K562 (cell line): ENCODE data around the gene EHBP1. TPM values are rescaled to one million over a fixed set of nuclear protein-coding genes. Genes with fewer than 3 reads are reported as not detected.

Experiments
- CBX1 ChIP-seq: sonication (generic); IDR thresholded peaks from 2 replicates; pipeline ENCODE4 v1.6.1; 2016; ENCODE audit warnings: antibody characterized with exemption, low read depth, mild to moderate bottlenecking
- LCOR ChIP-seq: sonication (generic); formaldehyde crosslinking; IDR thresholded peaks from 2 replicates; pipeline ENCODE4 v1.8.0; 2022; ENCODE audit warnings: mild to moderate bottlenecking, missing genetic modification reagents
- NCOA6 ChIP-seq: fragments of 450-650 bp; IDR thresholded peaks from 2 replicates; pipeline ENCODE4 v1.6.1; 2017; ENCODE audit warnings: mild to moderate bottlenecking
- NFE2L1 ChIP-seq: fragments of 450-650 bp; IDR thresholded peaks from 2 replicates; pipeline ENCODE4 v1.6.1; 2016; ENCODE audit warnings: missing genetic modification characterization, low read depth, mild to moderate bottlenecking, missing compliant biosample characterization, moderate library complexity, borderline replicate concordance
- RFX1 ChIP-seq: fragments of 450-650 bp; IDR thresholded peaks from 2 replicates; pipeline ENCODE4 v1.6.1; 2016; ENCODE audit warnings: mild to moderate bottlenecking, moderate library complexity
- ZNF253 ChIP-seq: fragments of 250-450 bp; sonication (Bioruptor Pico); conservative IDR thresholded peaks from 2 replicates; pipeline ENCODE4 v1.6.1; 2021; ENCODE audit warnings: mild to moderate bottlenecking
- ZNF444 ChIP-seq: fragments of 250-450 bp; sonication (Bioruptor Pico); IDR thresholded peaks from 2 replicates; pipeline ENCODE4 v1.4.0; 2020; ENCODE audit warnings: mild to moderate bottlenecking, moderate library complexity
- polyA plus RNA-seq, 8 experiments: library from polyadenylated mRNA; depleted of rRNA in 4 of 8; stranded (reverse) in 5 of 8; unstranded in 3 of 8; fragments of >200 nt; fragmentation: Nextera tagmentation in 2 of 8; fragmentation: Illumina TruSeq in 1 of 8; extraction: Ambion mirVana in 2 of 8; extraction: Trizol in 1 of 8; gene quantifications; 2 replicates each; pipeline versions ENCODE4 v1.2.1 to v1.2.3, GENCODE V29; 2011 to 2014; ENCODE audit warnings: inconsistent platforms in 1 of 8, missing spikeins in 1 of 8
- total RNA-seq, 7 experiments: library from RNA; depleted of rRNA in 6 of 7; stranded (reverse); fragments of >200 nt in 6 of 7; fragmentation: Illumina TruSeq in 2 of 7; extraction: Trizol in 2 of 7; gene quantifications; 2 replicates each; pipeline versions ENCODE4 v1.2.1 to v1.2.3, GENCODE V29; 2011 to 2021; ENCODE audit warnings: low replicate concordance in 1 of 7
- TF ChIP-seq, protein P1 (sequence below): fragments of 450-650 bp; IDR thresholded peaks from 2 replicates; pipeline ENCODE4 v1.6.1; 2016; ENCODE audit warnings: mild to moderate bottlenecking, moderate library complexity

Gene EHBP1
- total and polyA plus RNA-seq, 9 of the 15 experiments (the other 6 are each of a cell fraction or from before 2014, with no cell fraction given), result 8.9 to 26.6 (median 19.3) TPM

DNA sequence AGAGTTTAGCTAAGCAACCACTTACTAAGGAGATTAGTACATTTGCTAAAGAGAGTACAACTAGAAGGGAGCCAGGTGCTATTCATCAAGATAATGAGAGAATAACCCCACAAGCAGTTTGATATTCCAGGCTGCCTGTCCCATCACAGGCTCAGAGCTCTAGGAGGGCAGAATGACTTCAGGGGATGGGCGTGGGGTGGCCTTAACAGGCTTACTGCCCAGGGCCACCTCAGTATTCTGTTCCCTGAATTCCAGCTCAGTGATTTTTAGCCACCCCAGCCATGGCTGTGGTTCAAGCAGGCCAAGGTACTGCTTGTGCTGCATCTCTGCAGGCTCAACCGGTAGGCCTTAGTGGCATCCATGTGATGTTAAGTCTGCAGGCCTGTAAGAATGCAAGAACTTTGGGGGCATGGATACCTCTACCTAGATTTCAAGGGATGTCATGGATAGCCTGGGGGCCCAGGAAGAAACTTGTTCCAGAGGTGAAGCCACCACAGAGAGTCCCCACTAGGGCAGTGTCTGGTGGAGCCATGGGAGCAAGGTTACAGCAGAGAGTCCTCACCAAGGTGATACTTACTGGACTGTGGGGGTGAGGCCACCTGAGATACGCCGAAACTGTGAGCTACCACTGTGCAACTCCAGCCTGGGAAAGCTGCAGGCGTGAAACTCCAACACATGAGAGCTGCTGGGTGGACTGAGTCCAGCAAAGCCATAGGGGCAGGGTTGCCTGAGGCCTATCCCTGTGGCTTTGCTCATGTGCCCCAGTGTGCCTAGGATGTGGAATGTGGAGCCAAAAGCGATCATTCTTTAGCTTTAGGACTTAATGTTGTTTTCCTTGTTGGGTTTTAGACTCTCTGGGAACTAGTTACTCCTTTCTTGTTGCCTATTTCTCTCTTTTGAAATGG lies 107.7 kb downstream of the EHBP1 start (continued):
- TF ChIP-seq, protein P1, sequence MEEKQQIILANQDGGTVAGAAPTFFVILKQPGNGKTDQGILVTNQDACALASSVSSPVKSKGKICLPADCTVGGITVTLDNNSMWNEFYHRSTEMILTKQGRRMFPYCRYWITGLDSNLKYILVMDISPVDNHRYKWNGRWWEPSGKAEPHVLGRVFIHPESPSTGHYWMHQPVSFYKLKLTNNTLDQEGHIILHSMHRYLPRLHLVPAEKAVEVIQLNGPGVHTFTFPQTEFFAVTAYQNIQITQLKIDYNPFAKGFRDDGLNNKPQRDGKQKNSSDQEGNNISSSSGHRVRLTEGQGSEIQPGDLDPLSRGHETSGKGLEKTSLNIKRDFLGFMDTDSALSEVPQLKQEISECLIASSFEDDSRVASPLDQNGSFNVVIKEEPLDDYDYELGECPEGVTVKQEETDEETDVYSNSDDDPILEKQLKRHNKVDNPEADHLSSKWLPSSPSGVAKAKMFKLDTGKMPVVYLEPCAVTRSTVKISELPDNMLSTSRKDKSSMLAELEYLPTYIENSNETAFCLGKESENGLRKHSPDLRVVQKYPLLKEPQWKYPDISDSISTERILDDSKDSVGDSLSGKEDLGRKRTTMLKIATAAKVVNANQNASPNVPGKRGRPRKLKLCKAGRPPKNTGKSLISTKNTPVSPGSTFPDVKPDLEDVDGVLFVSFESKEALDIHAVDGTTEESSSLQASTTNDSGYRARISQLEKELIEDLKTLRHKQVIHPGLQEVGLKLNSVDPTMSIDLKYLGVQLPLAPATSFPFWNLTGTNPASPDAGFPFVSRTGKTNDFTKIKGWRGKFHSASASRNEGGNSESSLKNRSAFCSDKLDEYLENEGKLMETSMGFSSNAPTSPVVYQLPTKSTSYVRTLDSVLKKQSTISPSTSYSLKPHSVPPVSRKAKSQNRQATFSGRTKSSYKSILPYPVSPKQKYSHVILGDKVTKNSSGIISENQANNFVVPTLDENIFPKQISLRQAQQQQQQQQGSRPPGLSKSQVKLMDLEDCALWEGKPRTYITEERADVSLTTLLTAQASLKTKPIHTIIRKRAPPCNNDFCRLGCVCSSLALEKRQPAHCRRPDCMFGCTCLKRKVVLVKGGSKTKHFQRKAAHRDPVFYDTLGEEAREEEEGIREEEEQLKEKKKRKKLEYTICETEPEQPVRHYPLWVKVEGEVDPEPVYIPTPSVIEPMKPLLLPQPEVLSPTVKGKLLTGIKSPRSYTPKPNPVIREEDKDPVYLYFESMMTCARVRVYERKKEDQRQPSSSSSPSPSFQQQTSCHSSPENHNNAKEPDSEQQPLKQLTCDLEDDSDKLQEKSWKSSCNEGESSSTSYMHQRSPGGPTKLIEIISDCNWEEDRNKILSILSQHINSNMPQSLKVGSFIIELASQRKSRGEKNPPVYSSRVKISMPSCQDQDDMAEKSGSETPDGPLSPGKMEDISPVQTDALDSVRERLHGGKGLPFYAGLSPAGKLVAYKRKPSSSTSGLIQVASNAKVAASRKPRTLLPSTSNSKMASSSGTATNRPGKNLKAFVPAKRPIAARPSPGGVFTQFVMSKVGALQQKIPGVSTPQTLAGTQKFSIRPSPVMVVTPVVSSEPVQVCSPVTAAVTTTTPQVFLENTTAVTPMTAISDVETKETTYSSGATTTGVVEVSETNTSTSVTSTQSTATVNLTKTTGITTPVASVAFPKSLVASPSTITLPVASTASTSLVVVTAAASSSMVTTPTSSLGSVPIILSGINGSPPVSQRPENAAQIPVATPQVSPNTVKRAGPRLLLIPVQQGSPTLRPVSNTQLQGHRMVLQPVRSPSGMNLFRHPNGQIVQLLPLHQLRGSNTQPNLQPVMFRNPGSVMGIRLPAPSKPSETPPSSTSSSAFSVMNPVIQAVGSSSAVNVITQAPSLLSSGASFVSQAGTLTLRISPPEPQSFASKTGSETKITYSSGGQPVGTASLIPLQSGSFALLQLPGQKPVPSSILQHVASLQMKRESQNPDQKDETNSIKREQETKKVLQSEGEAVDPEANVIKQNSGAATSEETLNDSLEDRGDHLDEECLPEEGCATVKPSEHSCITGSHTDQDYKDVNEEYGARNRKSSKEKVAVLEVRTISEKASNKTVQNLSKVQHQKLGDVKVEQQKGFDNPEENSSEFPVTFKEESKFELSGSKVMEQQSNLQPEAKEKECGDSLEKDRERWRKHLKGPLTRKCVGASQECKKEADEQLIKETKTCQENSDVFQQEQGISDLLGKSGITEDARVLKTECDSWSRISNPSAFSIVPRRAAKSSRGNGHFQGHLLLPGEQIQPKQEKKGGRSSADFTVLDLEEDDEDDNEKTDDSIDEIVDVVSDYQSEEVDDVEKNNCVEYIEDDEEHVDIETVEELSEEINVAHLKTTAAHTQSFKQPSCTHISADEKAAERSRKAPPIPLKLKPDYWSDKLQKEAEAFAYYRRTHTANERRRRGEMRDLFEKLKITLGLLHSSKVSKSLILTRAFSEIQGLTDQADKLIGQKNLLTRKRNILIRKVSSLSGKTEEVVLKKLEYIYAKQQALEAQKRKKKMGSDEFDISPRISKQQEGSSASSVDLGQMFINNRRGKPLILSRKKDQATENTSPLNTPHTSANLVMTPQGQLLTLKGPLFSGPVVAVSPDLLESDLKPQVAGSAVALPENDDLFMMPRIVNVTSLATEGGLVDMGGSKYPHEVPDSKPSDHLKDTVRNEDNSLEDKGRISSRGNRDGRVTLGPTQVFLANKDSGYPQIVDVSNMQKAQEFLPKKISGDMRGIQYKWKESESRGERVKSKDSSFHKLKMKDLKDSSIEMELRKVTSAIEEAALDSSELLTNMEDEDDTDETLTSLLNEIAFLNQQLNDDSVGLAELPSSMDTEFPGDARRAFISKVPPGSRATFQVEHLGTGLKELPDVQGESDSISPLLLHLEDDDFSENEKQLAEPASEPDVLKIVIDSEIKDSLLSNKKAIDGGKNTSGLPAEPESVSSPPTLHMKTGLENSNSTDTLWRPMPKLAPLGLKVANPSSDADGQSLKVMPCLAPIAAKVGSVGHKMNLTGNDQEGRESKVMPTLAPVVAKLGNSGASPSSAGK, result no peak
- TF ChIP-seq ZNF444 (CRISPR knock-in tag) (no peak), NCOA6 (no peak), LCOR (CRISPR knock-in tag) (no peak), ZNF253 (no peak), NFE2L1 (no peak), CBX1 (no peak), RFX1 (no peak)
- TF ChIP-seq, all 486 proteins: peak for 0
